ENCODE data around the gene STING1. TPM values are rescaled to one million over a fixed set of nuclear protein-coding genes. Genes with fewer than 3 reads are reported as not detected.

STING1 gene
- total and polyA plus RNA-seq, 2 of the 13 experiments (the other 11 are each of a cell fraction or from before 2014, with no cell fraction given) = 1.3 to 4.4 TPM

GRCh38 chr5:139454568-139455290, 27.8 kb downstream of the STING1 start:
- H3K9ac ChIP-seq (ENCODE audit: insufficient read depth, low read depth, low read length) = no peak overlapping the region
- H3K27ac ChIP-seq (ENCODE audit: extremely low read length, insufficient read depth, low read length) = no peak overlapping the region
- POLR2A ChIA-PET = no interaction called here
- H2AFZ ChIP-seq (ENCODE audit: low read length) = no peak overlapping the region
- ATAC-seq (peak; percentile 21), FAIRE-seq (no peak), DNase-seq (ENCODE audit: low spot score) (no peak)
- intact Hi-C loops (cut with micrococcal nuclease; ENCODE audit: unreplicated experiment) = no loop called here
- no TSS peak for BruUV-seq (replicated peaks)
- in situ Hi-C loops (cut with HindIII; ENCODE audit: extremely low pct_ligation_motif_present, low pct_unique_long_range_greater_than_20kb) = no loop called here
- H3K4me1 ChIP-seq (ENCODE audit: insufficient read depth, low read length) = peaks cover 11% of the 10 kb centered on the region
- H3K79me2 ChIP-seq (ENCODE audit: insufficient read depth, low read length) = no peaks in the 10 kb centered on the region
- H3K9me3 ChIP-seq (ENCODE audit: low read length) = no peaks in the 10 kb centered on the region
- CTCF ChIA-PET (ENCODE audit: low intra/inter-chr PET ratio, low total read pairs) = no interaction called here
- H3K4me3 ChIP-seq (replicated peaks in 1 of 3; ENCODE audit: insufficient read depth in 1 of 3, low read depth in 2 of 3, low read length in 3 of 3) = no peak overlapping the region
- H4K20me1 ChIP-seq (ENCODE audit: insufficient read depth, low read length) = no peaks in the 10 kb centered on the region
- H3K27me3 ChIP-seq (ENCODE audit: control insufficient read depth in 1 of 2, insufficient read depth in 2 of 2, low read length in 2 of 2) = peaks cover 4 to 26% of the 10 kb centered on the region in 2 experiments; a peak in 3 of 5 replicates
- no peak overlapping the region for H3K4me2 ChIP-seq (ENCODE audit: low read depth, low read length)
- H3K36me3 ChIP-seq (replicated peaks in 1 of 2; ENCODE audit: control insufficient read depth in 1 of 2, insufficient read depth in 2 of 2, low read length in 2 of 2) = no peaks in the 10 kb centered on the region
- 49% methylated on average over 8 of the region's 11 CpGs for WGBS (ENCODE audit: low lambda C conversion rate)
- TF ChIP-seq HMG20B (CRISPR knock-in tag; conservative IDR thresholded peaks at IDR 0.05) (no peak), ZNF225 (CRISPR knock-in tag; IDR thresholded peaks at IDR 0.05) (no peak), ZNF747 (CRISPR knock-in tag; IDR thresholded peaks at IDR 0.05; ENCODE audit: borderline replicate concordance) (no peak), KDM2A (CRISPR knock-in tag; IDR thresholded peaks at IDR 0.05; ENCODE audit: borderline replicate concordance, low read depth) (no peak), BORCS8-MEF2B (CRISPR knock-in tag; IDR thresholded peaks at IDR 0.05) (no peak), RBM22 (optimal IDR thresholded peaks at IDR 0.05; ENCODE audit: low read length) (no peak), ARNT2 (CRISPR knock-in tag; IDR thresholded peaks at IDR 0.05; ENCODE audit: low read depth) (no peak), SAFB2 (CRISPR knock-in tag; IDR thresholded peaks at IDR 0.05; ENCODE audit: borderline replicate concordance, low read depth) (no peak), ZNF432 (CRISPR knock-in tag; IDR thresholded peaks at IDR 0.05; ENCODE audit: borderline replicate concordance) (no peak), LCORL (IDR thresholded peaks at IDR 0.05) (no peak), LCORL (CRISPR knock-in tag; IDR thresholded peaks at IDR 0.05) (no peak)

All from HepG2 (cell line).